Esophagus muscularis mucosa (tissue), 3 donors: ENCODE measurements around the gene CTU2.

Experiments
- POLR2A ChIP-seq: fragments of 450-650 bp; IDR thresholded peaks from one replicate; pipeline ENCODE4 v1.6.1; 2017; ENCODE audit warnings: antibody characterized with exemption, moderate library complexity, mild to moderate bottlenecking, low read depth
- TF ChIP-seq, protein P1 (sequence below), 3 experiments: fragments of 200-600 bp in 2 of 3; fragments of 450-650 bp in 1 of 3; sonication (generic) in 2 of 3; IDR thresholded peaks; one replicate each; pipeline ENCODE4 v1.5.1; 2017 to 2019; ENCODE audit warnings: antibody characterized with exemption in 3 of 3, mild to moderate bottlenecking in 2 of 3, moderate library complexity in 1 of 3

DNA sequence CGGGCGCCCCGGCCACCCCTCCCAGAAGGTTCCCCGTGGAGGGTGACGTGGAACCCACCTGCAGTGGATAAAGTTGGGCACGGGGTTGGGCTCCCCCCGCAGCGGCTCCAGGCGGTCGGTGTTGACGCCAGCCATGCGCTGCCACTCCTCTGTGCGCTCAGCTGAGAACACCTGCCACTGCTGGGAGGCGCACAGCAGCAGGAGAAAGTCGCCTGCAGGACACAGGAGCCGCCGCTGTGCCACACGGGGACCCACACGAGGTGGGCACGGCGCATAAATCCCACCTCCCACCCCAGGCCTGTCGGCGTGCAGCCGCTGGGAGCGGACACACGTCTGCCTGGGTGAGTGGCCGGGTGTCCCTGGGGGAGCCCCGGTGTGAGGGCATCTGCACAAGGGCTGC lies 20.7 kb downstream of the CTU2 start:
- no peak for TF ChIP-seq POLR2A
- TF ChIP-seq, protein P1, sequence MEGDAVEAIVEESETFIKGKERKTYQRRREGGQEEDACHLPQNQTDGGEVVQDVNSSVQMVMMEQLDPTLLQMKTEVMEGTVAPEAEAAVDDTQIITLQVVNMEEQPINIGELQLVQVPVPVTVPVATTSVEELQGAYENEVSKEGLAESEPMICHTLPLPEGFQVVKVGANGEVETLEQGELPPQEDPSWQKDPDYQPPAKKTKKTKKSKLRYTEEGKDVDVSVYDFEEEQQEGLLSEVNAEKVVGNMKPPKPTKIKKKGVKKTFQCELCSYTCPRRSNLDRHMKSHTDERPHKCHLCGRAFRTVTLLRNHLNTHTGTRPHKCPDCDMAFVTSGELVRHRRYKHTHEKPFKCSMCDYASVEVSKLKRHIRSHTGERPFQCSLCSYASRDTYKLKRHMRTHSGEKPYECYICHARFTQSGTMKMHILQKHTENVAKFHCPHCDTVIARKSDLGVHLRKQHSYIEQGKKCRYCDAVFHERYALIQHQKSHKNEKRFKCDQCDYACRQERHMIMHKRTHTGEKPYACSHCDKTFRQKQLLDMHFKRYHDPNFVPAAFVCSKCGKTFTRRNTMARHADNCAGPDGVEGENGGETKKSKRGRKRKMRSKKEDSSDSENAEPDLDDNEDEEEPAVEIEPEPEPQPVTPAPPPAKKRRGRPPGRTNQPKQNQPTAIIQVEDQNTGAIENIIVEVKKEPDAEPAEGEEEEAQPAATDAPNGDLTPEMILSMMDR (IDR thresholded peaks at IDR 0.05) = no peak
